SK-N-SH (cell line): ENCODE measurements around the gene CPED1. TPM values are rescaled to one million over a fixed set of nuclear protein-coding genes. Genes with fewer than 3 reads are reported as not detected.
"Not testable (repeated sequence)": the region's sequence is repeated elsewhere in the genome, so short reads cannot be mapped to it uniquely, and the experiment has no call there.

ENCODE experiments used
- CTCF ChIA-PET: fragments of 300-600, 350-600 bp; formaldehyde crosslinking; extraction: SDS; loops from one replicate; lab custom pipeline; 2021; lab: Yijun Ruan, JAX
- POLR2A ChIA-PET: fragments of 350-600 bp; sonication (Branson Sonifier 250); formaldehyde crosslinking; extraction: SDS; loops from one replicate; lab custom pipeline; 2020; ENCODE audit warnings: antibody characterized with exemption, inconsistent platforms; lab: Yijun Ruan, JAX
- DNase-seq: peaks from one replicate; pipeline ENCODE4 v3.0.0; 2012
- H2AFZ ChIP-seq: fragments of 200-600 bp; sonication (generic); 2 replicates; pipeline ENCODE4 v1.8.1; 2016; ENCODE audit warnings: antibody characterized with exemption, mild to moderate bottlenecking, low read depth
- H3F3A ChIP-seq: fragments of 200-600 bp; sonication (generic); replicated peaks from 2 replicates; pipeline ENCODE3; 2016; ENCODE audit warnings: antibody characterized with exemption, mild to moderate bottlenecking; ENCODE audit not compliant: insufficient read depth
- H3K27ac ChIP-seq, 2 experiments: fragments of 200-500 bp in 1 of 2; fragments of 200-600 bp in 1 of 2; sonication (Bioruptor generic) in 1 of 2; sonication (generic), shearing (Covaris generic) in 1 of 2; 2 replicates each; pipeline versions ENCODE4 v1.5.1 to v1.6.1; 2014 to 2016; ENCODE audit warnings: low read depth in 2 of 2, inconsistent platforms in 1 of 2, low read length in 1 of 2, mild to moderate bottlenecking in 1 of 2, mixed read lengths in 1 of 2
- H3K27me3 ChIP-seq: fragments of 200-600 bp; sonication (generic), shearing (Covaris generic); 2 replicates; pipeline ENCODE4 v1.6.1; 2016; ENCODE audit warnings: mixed run types; ENCODE audit not compliant: insufficient read depth
- H3K36me3 ChIP-seq, 2 experiments: fragments of 200-500 bp in 1 of 2; fragments of 200-600 bp in 1 of 2; sonication (Bioruptor generic) in 1 of 2; sonication (generic) in 1 of 2; replicated peaks in 1 of 2; 2 replicates each; pipeline versions ENCODE3 to v1.5.1; 2014 to 2016; ENCODE audit warnings: low read length in 1 of 2, mild to moderate bottlenecking in 1 of 2; ENCODE audit not compliant: insufficient read depth in 2 of 2, control insufficient read depth in 1 of 2
- H3K4me1 ChIP-seq, 2 experiments: fragments of 200-500 bp in 1 of 2; fragments of 200-600 bp in 1 of 2; sonication (Bioruptor generic) in 1 of 2; sonication (generic), shearing (Covaris generic) in 1 of 2; 2 replicates each; pipeline versions ENCODE4 v1.5.1 to v1.6.1; 2014 to 2016; ENCODE audit warnings: low read depth in 1 of 2, low read length in 1 of 2, mixed run types in 1 of 2; ENCODE audit not compliant: insufficient read depth in 2 of 2, control insufficient read depth in 1 of 2
- H3K4me2 ChIP-seq: fragments of 200-600 bp; sonication (generic), shearing (Covaris generic); 2 replicates; pipeline ENCODE4 v1.6.1; 2017; ENCODE audit warnings: mixed run types
- H3K4me3 ChIP-seq, 2 experiments: fragments of 200-500 bp in 1 of 2; fragments of 200-600 bp in 1 of 2; sonication (Bioruptor generic) in 1 of 2; sonication (generic), shearing (Covaris generic) in 1 of 2; 2 replicates each; pipeline versions ENCODE4 v1.5.1 to v1.8.1; 2014 to 2016; ENCODE audit warnings: low read depth in 2 of 2, inconsistent platforms in 1 of 2, low read length in 1 of 2, mild to moderate bottlenecking in 1 of 2, mixed read lengths in 1 of 2, moderate library complexity in 1 of 2
- H3K79me2 ChIP-seq: fragments of 200-600 bp; sonication (generic); 2 replicates; pipeline ENCODE4 v1.8.1; 2017; ENCODE audit warnings: mild to moderate bottlenecking; ENCODE audit not compliant: insufficient read depth
- H3K9ac ChIP-seq: fragments of 200-600 bp; sonication (generic); 2 replicates; pipeline ENCODE4 v1.6.1; 2017; ENCODE audit warnings: mixed run types
- H3K9me2 ChIP-seq: fragments of 200-600 bp; sonication (generic); 2 replicates; pipeline ENCODE4 v1.6.1; 2017; ENCODE audit warnings: mixed run types
- H3K9me3 ChIP-seq: fragments of 200-600 bp; sonication (generic); 2 replicates; pipeline ENCODE4 v1.6.1; 2017; ENCODE audit warnings: mixed run types, mild to moderate bottlenecking, moderate library complexity
- H4K20me1 ChIP-seq: fragments of 200-600 bp; sonication (generic); 2 replicates; pipeline ENCODE4 v1.6.1; 2017; ENCODE audit warnings: mild to moderate bottlenecking, mixed run types; ENCODE audit not compliant: insufficient read depth
- CTCF ChIP-seq: fragments of 200-600 bp; sonication (generic); IDR thresholded peaks from 2 replicates; pipeline ENCODE4 v1.6.1; 2017; ENCODE audit warnings: antibody characterized with exemption, mild to moderate bottlenecking, moderate library complexity
- EZH2phosphoT487 ChIP-seq: fragments of 200-600 bp; sonication (generic); IDR thresholded peaks from 2 replicates; pipeline ENCODE4 v1.6.1; 2017; ENCODE audit warnings: low read depth, mixed run types, mild to moderate bottlenecking, antibody characterized with exemption, moderate library complexity, borderline replicate concordance
- RAD21 ChIP-seq: IDR thresholded peaks from 2 replicates; pipeline ENCODE4 v1.6.1; 2012; ENCODE audit warnings: mild to moderate bottlenecking, low read length
- RCOR1 ChIP-seq: fragments of 150-350 bp; IDR thresholded peaks from 2 replicates; pipeline ENCODE4 v1.6.1; 2017; ENCODE audit warnings: antibody characterized with exemption, low read length
- RXRA ChIP-seq: IDR thresholded peaks from 2 replicates; pipeline ENCODE4 v1.4.0; 2012; ENCODE audit warnings: low read depth, mild to moderate bottlenecking, borderline replicate concordance
- SIN3A ChIP-seq: IDR thresholded peaks from 2 replicates; pipeline ENCODE4 v1.6.1; 2012; ENCODE audit warnings: low read depth, mild to moderate bottlenecking, low read length, moderate library complexity, borderline replicate concordance
- TAF1 ChIP-seq: IDR thresholded peaks from 2 replicates; pipeline ENCODE4 v1.6.1; 2012; ENCODE audit warnings: low read depth, mild to moderate bottlenecking, low read length, moderate library complexity, borderline replicate concordance
- TCF12 ChIP-seq: IDR thresholded peaks from 2 replicates; pipeline ENCODE4 v1.4.0; 2012
- USF2 ChIP-seq: fragments of 150-350 bp; IDR thresholded peaks from 2 replicates; pipeline ENCODE4 v1.6.1; 2017; ENCODE audit warnings: antibody characterized with exemption, low read length, low read depth, borderline replicate concordance
- whole genome bisulfite sequencing: methylation state at CpG from one replicate; pipeline ENCODE4 v1.1.6; 2017; ENCODE audit warnings: low lambda C conversion rate; 5-methylcytosine and 5-hydroxymethylcytosine counted together
- polyA plus RNA-seq, 3 experiments: library from polyadenylated mRNA; depleted of rRNA; stranded (reverse); fragments of >200 nt; gene quantifications; 2 replicates each; pipeline ENCODE4 v1.2.3, GENCODE V29; 2012
- TF ChIP-seq, protein P1 (sequence below): IDR thresholded peaks from 2 replicates; pipeline ENCODE4 v1.6.1; 2012; ENCODE audit warnings: mild to moderate bottlenecking, low read depth, low read length, moderate library complexity

Gene CPED1
- polyA plus RNA-seq, 1 of the 3 experiments (the other 2 are of a cell fraction), result 4.4 TPM

DNA sequence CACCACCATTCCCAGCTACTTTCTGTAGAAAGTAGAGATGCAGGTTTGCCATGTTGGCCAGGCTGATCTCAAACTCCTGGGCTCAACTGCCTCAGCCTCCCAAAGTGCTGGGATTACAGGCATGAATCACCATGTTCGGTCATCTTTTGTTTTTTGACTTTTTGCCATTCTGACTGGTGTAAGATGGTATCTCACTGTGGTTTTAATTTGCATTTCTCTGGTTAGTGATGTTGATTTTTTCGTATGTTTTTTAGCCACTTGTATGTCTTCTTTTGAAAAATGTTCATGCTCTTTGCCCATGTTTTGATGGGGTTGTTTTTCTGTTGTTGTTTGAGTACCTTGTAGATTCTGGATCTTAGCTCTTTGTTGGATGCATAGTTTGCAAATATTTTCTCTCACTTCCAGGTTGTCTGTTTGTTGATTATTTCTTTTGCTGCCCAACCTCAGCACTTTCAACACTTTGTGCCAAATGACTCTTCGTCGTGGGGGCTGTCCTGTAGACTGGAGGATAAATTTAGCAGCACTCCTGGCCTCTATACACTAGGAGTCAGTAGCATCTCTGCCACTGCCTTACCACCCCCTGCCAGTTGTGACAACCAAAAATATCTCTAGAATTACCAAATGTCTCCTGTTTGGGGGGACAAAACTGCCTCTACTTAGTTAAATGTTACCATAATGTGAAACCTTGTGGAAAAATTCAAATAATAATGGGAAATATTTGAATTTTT lies 6.5 kb upstream of the CPED1 start (continued):
- no peak for TF ChIP-seq CTCF
- no peak for TF ChIP-seq USF2
- peak; percentile 76 for TF ChIP-seq TCF12
- no peak for TF ChIP-seq TAF1
- TF ChIP-seq SIN3A, result no peak
- no peak for TF ChIP-seq EZH2phosphoT487
- TF ChIP-seq RAD21, result no peak
- TF ChIP-seq RXRA, result no peak
- TF ChIP-seq RCOR1, result no peak
- TF ChIP-seq, protein P1, sequence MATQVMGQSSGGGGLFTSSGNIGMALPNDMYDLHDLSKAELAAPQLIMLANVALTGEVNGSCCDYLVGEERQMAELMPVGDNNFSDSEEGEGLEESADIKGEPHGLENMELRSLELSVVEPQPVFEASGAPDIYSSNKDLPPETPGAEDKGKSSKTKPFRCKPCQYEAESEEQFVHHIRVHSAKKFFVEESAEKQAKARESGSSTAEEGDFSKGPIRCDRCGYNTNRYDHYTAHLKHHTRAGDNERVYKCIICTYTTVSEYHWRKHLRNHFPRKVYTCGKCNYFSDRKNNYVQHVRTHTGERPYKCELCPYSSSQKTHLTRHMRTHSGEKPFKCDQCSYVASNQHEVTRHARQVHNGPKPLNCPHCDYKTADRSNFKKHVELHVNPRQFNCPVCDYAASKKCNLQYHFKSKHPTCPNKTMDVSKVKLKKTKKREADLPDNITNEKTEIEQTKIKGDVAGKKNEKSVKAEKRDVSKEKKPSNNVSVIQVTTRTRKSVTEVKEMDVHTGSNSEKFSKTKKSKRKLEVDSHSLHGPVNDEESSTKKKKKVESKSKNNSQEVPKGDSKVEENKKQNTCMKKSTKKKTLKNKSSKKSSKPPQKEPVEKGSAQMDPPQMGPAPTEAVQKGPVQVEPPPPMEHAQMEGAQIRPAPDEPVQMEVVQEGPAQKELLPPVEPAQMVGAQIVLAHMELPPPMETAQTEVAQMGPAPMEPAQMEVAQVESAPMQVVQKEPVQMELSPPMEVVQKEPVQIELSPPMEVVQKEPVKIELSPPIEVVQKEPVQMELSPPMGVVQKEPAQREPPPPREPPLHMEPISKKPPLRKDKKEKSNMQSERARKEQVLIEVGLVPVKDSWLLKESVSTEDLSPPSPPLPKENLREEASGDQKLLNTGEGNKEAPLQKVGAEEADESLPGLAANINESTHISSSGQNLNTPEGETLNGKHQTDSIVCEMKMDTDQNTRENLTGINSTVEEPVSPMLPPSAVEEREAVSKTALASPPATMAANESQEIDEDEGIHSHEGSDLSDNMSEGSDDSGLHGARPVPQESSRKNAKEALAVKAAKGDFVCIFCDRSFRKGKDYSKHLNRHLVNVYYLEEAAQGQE, result no peak
- TF ChIP-seq, all 33 proteins: peak for 7

DNA sequence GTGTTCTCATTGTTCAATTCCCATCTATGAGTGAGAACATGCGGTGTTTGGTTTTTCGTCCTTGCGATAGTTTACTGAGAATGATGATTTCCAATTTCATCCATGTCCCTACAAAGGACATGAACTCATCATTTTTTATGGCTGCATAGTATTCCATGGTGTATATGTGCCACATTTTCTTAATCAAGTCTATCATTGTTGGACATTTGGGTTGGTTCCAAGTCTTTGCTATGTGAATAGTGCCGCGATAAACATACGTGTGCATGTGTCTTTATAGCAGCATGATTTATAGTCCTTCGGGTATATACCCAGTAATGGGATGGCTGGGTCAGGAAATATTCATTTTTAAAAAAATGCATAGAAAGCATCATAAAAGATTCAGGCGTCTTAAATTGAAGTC lies 4.9 kb upstream of the CPED1 start:
- H3K79me2 ChIP-seq, H3K27ac ChIP-seq, H3K27me3 ChIP-seq, H2AFZ ChIP-seq, H3K9me2 ChIP-seq, H3K4me2 ChIP-seq, DNase-seq, H4K20me1 ChIP-seq, POLR2A ChIA-PET, H3K9me3 ChIP-seq, CTCF ChIA-PET, H3K4me3 ChIP-seq, H3K36me3 ChIP-seq, H3K9ac ChIP-seq, H3K4me1 ChIP-seq: not testable (repeated sequence)
- 91% methylated on average over 5 of the region's 8 CpGs for WGBS
- peaks cover 22% of the 10 kb centered on the region for H3F3A ChIP-seq
